Measurements from ENCODE around the gene SLC6A18.

The SLC6A18 gene

DNA sequence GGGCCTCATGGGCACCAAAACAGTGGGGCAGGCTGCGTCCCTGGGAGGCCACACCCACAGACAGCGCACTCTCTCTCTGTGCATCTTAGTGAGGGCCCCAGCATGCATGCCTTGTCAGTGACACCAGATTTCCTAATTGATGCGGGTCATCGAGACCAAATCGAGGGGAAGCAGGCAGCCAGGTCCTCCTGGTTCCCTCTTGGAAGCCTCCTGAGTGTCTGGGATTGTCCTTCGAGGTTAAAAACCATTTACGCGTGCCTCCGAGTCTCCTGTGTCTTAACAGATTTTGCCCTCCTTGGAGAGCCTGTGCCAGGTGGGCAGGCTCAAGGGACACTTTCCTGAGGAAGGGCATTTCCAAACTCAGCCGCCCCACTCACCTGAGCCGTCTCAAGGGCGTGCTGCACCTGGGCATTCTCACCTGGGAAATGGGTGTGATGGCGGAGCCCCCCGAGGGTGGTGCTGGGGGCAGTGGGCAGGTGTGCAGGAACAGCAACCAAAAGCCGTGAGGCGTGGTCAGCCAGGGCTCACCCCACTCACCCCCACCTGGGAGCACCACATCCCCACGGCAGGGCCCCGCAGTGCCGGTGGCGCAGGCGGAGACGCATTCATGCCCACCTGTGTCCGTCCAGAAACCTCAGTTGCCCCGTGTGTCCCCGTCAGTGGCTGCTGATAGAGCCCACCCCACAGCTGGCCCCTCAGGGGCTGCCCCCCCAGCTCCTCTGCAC, 21.1 kb upstream of the SLC6A18 start:
- DNase-seq, result no peak

- no peak for DNase-seq
These were observed 20.4 kb upstream of the SLC6A18 start for GRCh38 chr5:1204693-1205242.

GRCh38 chr5:1205255-1206180, 19.7 kb upstream of the SLC6A18 start:
- no peak for DNase-seq

DNA sequence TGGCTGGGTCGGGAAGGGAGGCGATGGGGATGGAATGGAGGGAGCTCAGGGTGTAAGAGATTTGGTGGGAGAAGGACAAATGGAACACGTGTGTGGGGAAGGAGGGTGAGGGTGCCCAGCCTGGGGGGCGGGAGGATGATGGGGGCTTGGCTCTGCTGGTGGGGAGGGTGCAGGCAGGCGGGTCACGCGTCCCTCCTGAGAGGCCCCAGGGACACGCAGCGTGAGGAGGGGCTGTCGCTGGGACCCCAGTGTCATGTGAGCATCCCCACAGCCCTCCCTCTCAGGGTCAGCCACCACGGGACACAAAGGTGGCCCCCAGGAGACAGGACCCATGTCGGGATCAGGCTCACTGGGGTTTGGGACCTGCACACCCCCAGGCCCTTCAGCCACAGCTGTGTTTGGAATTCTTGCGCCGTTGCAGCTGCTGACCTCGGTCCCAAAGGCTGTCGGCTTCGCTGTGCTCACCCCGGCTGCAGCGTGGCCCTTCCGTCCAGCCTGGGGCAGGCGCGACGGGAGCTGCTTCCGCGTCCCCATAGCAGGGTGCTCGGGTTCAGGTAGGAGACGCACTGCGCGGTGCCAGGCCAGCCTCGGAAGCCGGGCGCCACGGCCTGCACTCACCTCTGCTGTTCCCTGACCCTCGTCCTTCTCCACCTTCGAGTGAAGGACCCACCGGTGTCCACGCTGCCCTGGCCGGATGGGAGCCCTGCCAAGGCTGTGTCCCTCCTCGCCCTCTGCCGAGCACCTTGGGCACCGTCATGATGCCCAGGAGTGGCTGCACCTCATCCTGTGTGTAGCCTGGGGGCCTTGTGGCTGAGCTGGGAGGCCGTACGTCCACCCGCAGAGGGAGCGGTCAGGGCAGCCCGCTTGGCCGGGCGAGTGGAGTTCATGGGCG, 18.4 kb upstream of the SLC6A18 start:
- DNase-seq, result no peak

DNA sequence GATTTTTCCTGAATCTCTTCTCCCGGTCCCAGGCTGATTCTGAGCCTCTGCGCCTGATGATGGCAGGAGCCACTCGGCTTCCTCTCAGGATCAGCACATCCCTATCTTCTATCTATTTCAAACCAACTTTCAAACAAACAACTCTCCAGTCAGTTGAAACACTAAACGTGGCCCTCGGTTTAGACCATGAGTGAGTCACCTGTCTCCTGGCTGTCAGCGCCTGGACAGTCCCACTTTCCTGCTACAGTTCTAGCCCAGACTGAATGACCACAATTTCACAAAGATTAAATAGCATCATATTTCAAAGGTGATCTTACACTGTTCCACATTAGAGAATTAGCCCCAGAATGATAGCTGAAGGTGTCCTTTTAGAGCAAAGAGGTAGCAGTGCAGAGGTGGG, 17.6 kb upstream of the SLC6A18 start:
- DNase-seq, result no peak

GRCh38 chr5:1208221-1208742, 16.9 kb upstream of the SLC6A18 start:
- DNase-seq, result no peak

DNA sequence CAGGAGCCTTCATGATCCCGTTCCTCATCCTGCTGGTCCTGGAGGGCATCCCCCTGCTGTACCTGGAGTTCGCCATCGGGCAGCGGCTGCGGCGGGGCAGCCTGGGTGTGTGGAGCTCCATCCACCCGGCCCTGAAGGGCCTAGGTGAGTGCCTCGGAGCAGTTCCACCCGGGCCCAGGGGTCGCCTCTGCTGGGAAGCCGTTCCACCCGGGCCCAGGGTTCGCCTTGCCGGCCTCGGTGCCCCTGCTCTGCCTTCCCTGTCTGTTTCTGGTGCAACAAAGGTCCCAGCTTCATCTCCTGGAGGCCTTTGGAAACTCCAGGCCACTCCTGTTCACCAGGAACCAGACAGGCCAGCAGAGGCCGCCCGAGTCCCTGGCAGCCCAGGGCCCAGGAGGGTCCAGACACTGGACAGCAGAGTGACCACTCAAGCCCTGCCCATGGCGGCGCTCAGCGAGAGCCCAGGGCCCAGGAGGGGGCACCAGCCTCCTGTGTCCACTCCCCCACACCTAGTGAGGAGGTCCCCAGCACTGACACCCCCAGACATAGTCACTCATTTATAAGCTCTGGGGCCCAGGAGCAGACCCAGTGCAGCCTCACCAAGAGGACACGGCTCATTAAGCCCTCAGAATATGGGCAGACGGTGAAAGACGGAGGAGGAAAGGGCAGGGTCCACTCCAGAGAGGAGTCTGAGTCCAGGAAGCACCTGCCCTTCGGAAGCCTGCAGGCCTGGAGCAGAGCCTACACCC, 16.3 kb upstream of the SLC6A18 start:
- DNase-seq, result no peak

- no peak for DNase-seq
These were observed 15.7 kb upstream of the SLC6A18 start for GRCh38 chr5:1209489-1209852.

DNA sequence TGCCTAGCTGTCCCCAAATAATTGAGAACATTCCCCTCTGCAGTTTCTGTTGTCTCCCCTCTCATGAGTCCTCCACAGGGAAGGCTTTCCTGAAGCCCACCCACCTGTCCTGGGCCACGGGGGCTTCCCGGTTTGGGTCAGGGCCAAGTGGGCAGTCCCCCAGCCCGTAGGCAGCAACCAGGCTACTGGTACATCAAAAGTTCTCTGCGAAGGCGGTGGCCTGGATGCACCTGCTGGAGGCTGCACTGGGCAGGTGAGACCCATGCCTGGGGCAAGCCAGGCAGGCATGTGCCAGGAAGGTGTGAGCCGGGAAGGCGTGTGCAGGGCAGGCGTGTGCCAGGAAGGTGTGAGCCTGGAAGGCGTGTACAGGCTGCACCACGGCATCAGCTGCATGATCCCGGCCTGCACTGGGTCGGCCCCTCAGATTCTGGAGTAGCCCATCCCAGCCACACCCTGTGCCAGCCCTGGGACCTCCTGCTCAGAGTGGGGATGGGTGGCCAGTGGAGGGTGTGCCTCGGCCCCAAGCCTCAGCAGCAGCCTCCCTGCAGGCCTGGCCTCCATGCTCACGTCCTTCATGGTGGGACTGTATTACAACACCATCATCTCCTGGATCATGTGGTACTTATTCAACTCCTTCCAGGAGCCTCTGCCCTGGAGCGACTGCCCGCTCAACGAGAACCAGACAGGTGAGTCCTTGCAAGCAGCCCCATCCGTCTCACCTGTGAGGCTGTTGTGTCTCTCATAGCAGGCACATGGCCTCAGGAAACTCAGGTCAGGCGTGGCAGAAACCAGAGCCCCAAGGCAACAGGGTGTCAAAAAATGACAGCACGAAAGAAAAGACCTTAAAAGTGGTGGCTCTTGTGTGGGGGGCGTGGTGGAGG, 15.0 kb upstream of the SLC6A18 start:
- DNase-seq, result no peak

DNA sequence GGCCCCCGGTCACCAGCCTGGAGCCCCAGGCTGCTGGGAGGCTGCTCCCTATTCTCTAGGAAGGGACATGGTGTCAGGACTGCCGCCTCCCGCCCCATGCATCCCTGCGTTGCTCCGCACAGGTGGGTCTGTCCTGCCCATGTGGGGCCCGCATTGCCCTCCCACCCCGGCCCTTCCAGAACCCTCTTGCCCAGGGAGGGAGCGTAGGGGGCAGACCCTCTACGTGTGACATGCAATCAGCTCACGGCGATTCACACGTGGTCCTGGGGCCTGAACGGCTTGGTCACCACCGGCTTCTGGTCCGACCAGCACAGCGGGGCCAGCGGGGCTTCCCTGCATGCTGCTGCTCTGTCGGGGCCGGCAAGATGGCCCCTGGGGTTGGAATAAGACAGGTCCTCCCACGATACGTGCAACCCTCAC, 14.3 kb upstream of the SLC6A18 start:
- DNase-seq, result no peak

GRCh38 chr5:1211701-1212100, 13.5 kb upstream of the SLC6A18 start:
- DNase-seq, result no peak

GRCh38 chr5:1212271-1212670, 12.9 kb upstream of the SLC6A18 start:
- no peak for DNase-seq

- no peak for DNase-seq
These were observed 12.3 kb upstream of the SLC6A18 start for GRCh38 chr5:1212881-1213280.

GRCh38 chr5:1213508-1214162, 11.5 kb upstream of the SLC6A18 start:
- no peak for DNase-seq

DNA sequence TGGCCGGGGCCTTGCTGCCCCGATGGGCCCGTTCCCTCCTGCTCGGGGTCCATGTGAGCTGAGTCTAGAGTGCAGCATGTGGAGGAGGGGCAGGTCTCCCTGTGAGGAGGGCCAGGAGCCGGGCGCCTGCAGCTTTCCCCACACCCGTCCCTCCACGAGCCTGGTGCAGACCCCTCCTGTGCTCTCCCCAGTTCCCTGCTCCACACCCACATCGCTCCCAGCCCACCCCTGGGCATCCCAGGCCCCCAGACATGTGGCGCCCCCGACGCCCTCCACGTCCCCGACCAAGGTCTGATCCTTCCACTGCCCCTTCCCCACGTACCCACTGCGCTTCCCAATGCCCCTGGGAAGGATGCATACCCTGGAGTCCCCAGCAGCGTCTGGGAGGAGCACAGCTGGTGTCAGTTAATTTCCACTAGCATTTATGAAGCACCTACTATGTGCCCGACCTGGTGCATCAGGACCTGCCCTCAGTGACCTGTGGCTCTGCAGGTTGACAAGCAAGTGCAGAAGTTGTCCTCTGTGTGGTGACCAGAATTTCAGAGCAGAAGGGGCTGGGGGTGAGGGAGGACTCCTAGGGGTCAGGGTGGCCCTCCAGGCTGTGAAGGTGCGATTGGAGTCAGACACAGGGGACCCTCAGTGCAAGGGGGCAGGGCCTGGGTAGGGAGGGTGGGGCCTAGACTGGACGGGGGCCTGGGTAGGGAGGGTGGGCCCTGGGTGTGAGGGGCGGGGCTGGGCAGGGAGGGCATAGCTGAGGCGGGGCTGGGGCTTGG, 10.8 kb upstream of the SLC6A18 start:
- DNase-seq, result no peak

DNA sequence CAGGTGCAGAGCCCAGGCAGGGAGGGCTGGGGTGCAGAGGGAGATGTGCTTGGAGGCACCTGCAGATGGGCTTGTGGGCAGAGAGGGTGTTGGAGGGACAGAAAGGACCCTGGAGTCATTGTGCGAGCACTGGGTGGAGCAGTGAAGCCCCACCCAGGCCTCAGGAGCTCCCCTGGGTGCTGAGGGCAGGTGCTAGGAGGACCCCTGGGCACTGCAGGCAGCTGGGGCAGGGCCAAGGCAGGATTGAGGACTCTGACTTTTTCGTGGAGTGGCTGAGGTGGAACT, 10.3 kb upstream of the SLC6A18 start:
- DNase-seq, result no peak

GRCh38 chr5:1215320-1216096, 9.7 kb upstream of the SLC6A18 start:
- no peak for DNase-seq

GRCh38 chr5:1216211-1216917, 8.8 kb upstream of the SLC6A18 start:
- no peak for DNase-seq
